ENCODE results near the gene VEZF1.
A peak's percentile ranks its signal among the peaks of the same experiment; 100 is the strongest.
"Not testable (repeated sequence)": the region's sequence is repeated elsewhere in the genome, so short reads cannot be mapped to it uniquely, and the experiment has no call there.

The VEZF1 gene

GRCh38 chr17:57972151-57972550, 15.9 kb downstream of the VEZF1 start:
- H3K4me3 Mint-ChIP-seq: no peak overlapping the region
- no peaks in the 10 kb centered on the region for H3K9me3 Mint-ChIP-seq
- DNase-seq: no peak
- ATAC-seq (replicated peaks): no peak
- H3K27me3 Mint-ChIP-seq: peaks cover 9 to 10% of the 10 kb centered on the region in 2 donors
- no peak overlapping the region for H3K27ac Mint-ChIP-seq
- H3K36me3 Mint-ChIP-seq: peaks cover 14 to 22% of the 10 kb centered on the region in 2 donors
- H3K4me1 Mint-ChIP-seq: peaks cover 0 to 4% of the 10 kb centered on the region in 2 donors

GRCh38 chr17:57971572-57971971, 16.5 kb downstream of the VEZF1 start:
- peaks cover 13 to 17% of the 10 kb centered on the region in 2 donors for H3K36me3 Mint-ChIP-seq
- ATAC-seq (replicated peaks): no peak
- no peak for DNase-seq
- H3K4me3 Mint-ChIP-seq: no peak overlapping the region
- H3K27ac Mint-ChIP-seq: no peak overlapping the region
- peaks cover 0 to 4% of the 10 kb centered on the region in 2 donors for H3K4me1 Mint-ChIP-seq
- no peaks in the 10 kb centered on the region for H3K9me3 Mint-ChIP-seq
- peaks cover 14% of the 10 kb centered on the region in 2 donors for H3K27me3 Mint-ChIP-seq

GRCh38 chr17:57970710-57971109, 17.3 kb downstream of the VEZF1 start:
- Mint-ChIP-seq H3K9me3 (no peaks in the 10 kb centered on the region), H3K4me1 (peaks cover 0 to 4% of the 10 kb centered on the region in 2 donors), H3K27me3 (peaks cover 15 to 22% of the 10 kb centered on the region in 2 donors), H3K36me3 (peaks cover 7 to 9% of the 10 kb centered on the region in 2 donors), H3K27ac (no peak overlapping the region), H3K4me3 (no peak overlapping the region)
- DNase-seq (no peak), ATAC-seq (replicated peaks) (no peak)

- Mint-ChIP-seq H3K27me3 (peaks cover 27 to 29% of the 10 kb centered on the region in 2 donors), H3K36me3 (peaks cover 3 to 4% of the 10 kb centered on the region in 2 donors), H3K4me3 (no peak overlapping the region), H3K4me1 (peaks cover 0 to 4% of the 10 kb centered on the region in 2 donors), H3K9me3 (no peaks in the 10 kb centered on the region), H3K27ac (no peak overlapping the region)
- no peak for DNase-seq
- no peak for ATAC-seq (replicated peaks)
Measured at GRCh38 chr17:57968456-57968855, 19.6 kb downstream of the VEZF1 start.

- ATAC-seq (replicated peaks) (no peak), DNase-seq (no peak)
- peaks cover 40 to 42% of the 10 kb centered on the region in 2 donors for H3K27me3 Mint-ChIP-seq
- peaks cover 0 to 2% of the 10 kb centered on the region in 2 donors for H3K36me3 Mint-ChIP-seq
- H3K27ac Mint-ChIP-seq: no peak overlapping the region
- H3K4me1 Mint-ChIP-seq: peaks cover 0 to 4% of the 10 kb centered on the region in 2 donors
- no peaks in the 10 kb centered on the region for H3K9me3 Mint-ChIP-seq
- no peak overlapping the region for H3K4me3 Mint-ChIP-seq
Measured at GRCh38 chr17:57966875-57967274, 21.2 kb downstream of the VEZF1 start.

GRCh38 chr17:57966246-57966645, 21.8 kb downstream of the VEZF1 start:
- ATAC-seq (replicated peaks) (no peak), DNase-seq (no peak)
- Mint-ChIP-seq H3K27me3 (peaks cover 41 to 43% of the 10 kb centered on the region in 2 donors), H3K36me3 (peaks cover 0 to 1% of the 10 kb centered on the region in 2 donors), H3K4me3 (no peak overlapping the region), H3K4me1 (peaks cover 0 to 2% of the 10 kb centered on the region in 2 donors), H3K9me3 (no peaks in the 10 kb centered on the region), H3K27ac (no peak overlapping the region)

- Mint-ChIP-seq H3K27ac (no peak overlapping the region), H3K4me1 (no peaks in the 10 kb centered on the region), H3K9me3 (no peaks in the 10 kb centered on the region), H3K4me3 (no peak overlapping the region), H3K36me3 (no peaks in the 10 kb centered on the region), H3K27me3 (peaks cover 47 to 49% of the 10 kb centered on the region in 2 donors)
- DNase-seq: no peak
- no peak for ATAC-seq (replicated peaks)
Measured at GRCh38 chr17:57965521-57966160, 22.4 kb downstream of the VEZF1 start.

GRCh38 chr17:57963149-57963511, 24.9 kb downstream of the VEZF1 start:
- H3K9me3 Mint-ChIP-seq: no peaks in the 10 kb centered on the region
- H3K4me1 Mint-ChIP-seq: no peaks in the 10 kb centered on the region
- DNase-seq (no peak), ATAC-seq (replicated peaks) (no peak)
- no peak overlapping the region for H3K27ac Mint-ChIP-seq
- peaks cover 58 to 70% of the 10 kb centered on the region in 2 donors for H3K27me3 Mint-ChIP-seq
- H3K36me3 Mint-ChIP-seq: no peaks in the 10 kb centered on the region
- H3K4me3 Mint-ChIP-seq: no peak overlapping the region

- Mint-ChIP-seq H3K36me3 (no peaks in the 10 kb centered on the region), H3K9me3 (no peaks in the 10 kb centered on the region), H3K4me1 (peaks cover 1 to 5% of the 10 kb centered on the region in 2 donors), H3K27me3 (peaks cover 61 to 73% of the 10 kb centered on the region in 2 donors), H3K4me3 (no peak overlapping the region), H3K27ac (no peak overlapping the region)
- ATAC-seq (replicated peaks) (no peak), DNase-seq (no peak)
Measured at GRCh38 chr17:57962279-57963148, 25.5 kb downstream of the VEZF1 start.

GRCh38 chr17:57959929-57960328, 28.1 kb downstream of the VEZF1 start:
- Mint-ChIP-seq H3K27me3 (peaks cover 68 to 77% of the 10 kb centered on the region in 2 donors), H3K36me3 (no peaks in the 10 kb centered on the region), H3K27ac (no peak overlapping the region), H3K9me3 (no peaks in the 10 kb centered on the region), H3K4me1 (peaks cover 14 to 24% of the 10 kb centered on the region in 2 donors), H3K4me3 (no peak overlapping the region)
- ATAC-seq (replicated peaks): no peak
- no peak for DNase-seq

- not testable (repeated sequence) for H3K27ac Mint-ChIP-seq; ATAC-seq (replicated peaks); H3K9me3 Mint-ChIP-seq; H3K4me3 Mint-ChIP-seq; DNase-seq; H3K36me3 Mint-ChIP-seq
- Mint-ChIP-seq H3K4me1 (peaks cover 17 to 33% of the 10 kb centered on the region in 2 donors), H3K27me3 (peaks cover 71 to 81% of the 10 kb centered on the region in 2 donors)
Measured at GRCh38 chr17:57958391-57958790, 29.7 kb downstream of the VEZF1 start.

GRCh38 chr17:57957886-57958285, 30.2 kb downstream of the VEZF1 start:
- peak overlapping the region; percentile 20 for H3K27ac Mint-ChIP-seq
- H3K4me1 Mint-ChIP-seq: peaks cover 17 to 33% of the 10 kb centered on the region in 2 donors
- DNase-seq: no peak
- ATAC-seq (replicated peaks): no peak
- peaks cover 73 to 79% of the 10 kb centered on the region in 2 donors for H3K27me3 Mint-ChIP-seq
- no peaks in the 10 kb centered on the region for H3K36me3 Mint-ChIP-seq
- no peak overlapping the region for H3K4me3 Mint-ChIP-seq
- H3K9me3 Mint-ChIP-seq: no peaks in the 10 kb centered on the region

- peaks cover 73% of the 10 kb centered on the region in 2 donors for H3K27me3 Mint-ChIP-seq
- peak overlapping the region; percentile 20 for H3K27ac Mint-ChIP-seq
- no peak for ATAC-seq (replicated peaks)
- no peak overlapping the region for H3K4me3 Mint-ChIP-seq
- H3K36me3 Mint-ChIP-seq: no peaks in the 10 kb centered on the region
- H3K4me1 Mint-ChIP-seq: peaks cover 17 to 33% of the 10 kb centered on the region in 2 donors
- no peak for DNase-seq
- H3K9me3 Mint-ChIP-seq: no peaks in the 10 kb centered on the region
Measured at GRCh38 chr17:57957120-57957850, 30.8 kb downstream of the VEZF1 start.
